OCI-LY1 (cell line): ENCODE measurements around the gene P3H4.
"Not testable (repeated sequence)": the region's sequence is repeated elsewhere in the genome, so short reads cannot be mapped to it uniquely, and the experiment has no call there.

Source experiments
- H2AFZ ChIP-seq: fragments of 200-600 bp; sonication (generic), shearing (Covaris generic); 2 replicates; pipeline ENCODE4 v1.6.0; 2014; ENCODE audit warnings: antibody characterized with exemption, mild to moderate bottlenecking, low read length
- H3F3A ChIP-seq: fragments of 200-600 bp; sonication (generic), shearing (Covaris generic); 2 replicates; pipeline ENCODE4 v1.6.0; 2014; ENCODE audit warnings: mild to moderate bottlenecking, antibody characterized with exemption, low read length, moderate library complexity; ENCODE audit not compliant: insufficient read depth
- H3K27ac ChIP-seq: fragments of 200-600 bp; sonication (generic); 2 replicates; pipeline ENCODE4 v1.5.1; 2014; ENCODE audit warnings: low read length, mixed run types, mild to moderate bottlenecking, low read depth; ENCODE audit not compliant: poor library complexity, severe bottlenecking
- H3K27me3 ChIP-seq: fragments of 200-600 bp; sonication (generic); 2 replicates; pipeline ENCODE4 v1.6.0; 2014; ENCODE audit warnings: antibody characterized with exemption, mild to moderate bottlenecking, low read length, moderate library complexity; ENCODE audit not compliant: insufficient read depth
- H3K36me3 ChIP-seq: fragments of 200-600 bp; sonication (generic); 2 replicates; pipeline ENCODE4 v1.6.1; 2014; ENCODE audit warnings: mild to moderate bottlenecking, antibody characterized with exemption, low read length, moderate library complexity, mixed read lengths; ENCODE audit not compliant: insufficient read depth
- H3K4me1 ChIP-seq: fragments of 200-600 bp; sonication (generic); 2 replicates; pipeline ENCODE4 v1.5.1; 2014; ENCODE audit warnings: mild to moderate bottlenecking, low read length, moderate library complexity; ENCODE audit not compliant: insufficient read depth, severe bottlenecking
- H3K4me2 ChIP-seq: fragments of 200-600 bp; sonication (generic), shearing (Covaris generic); 2 replicates; pipeline ENCODE4 v1.6.1; 2014; ENCODE audit warnings: low read length
- H3K4me3 ChIP-seq: fragments of 200-600 bp; sonication (generic); 2 replicates; pipeline ENCODE4 v1.5.1; 2014; ENCODE audit warnings: low read length, low read depth, mild to moderate bottlenecking, mixed read lengths; ENCODE audit not compliant: poor library complexity, severe bottlenecking
- H3K79me2 ChIP-seq: fragments of 200-600 bp; shearing (Covaris generic); 2 replicates; pipeline ENCODE4 v1.6.1; 2016; ENCODE audit warnings: mixed run types, low read length, mixed read lengths; ENCODE audit not compliant: insufficient read depth
- H3K9ac ChIP-seq: fragments of 200-600 bp; sonication (generic), shearing (Covaris generic); 2 replicates; pipeline ENCODE4 v1.6.1; 2014; ENCODE audit warnings: mild to moderate bottlenecking, low read length, mixed read lengths
- H3K9me2 ChIP-seq: fragments of 200-600 bp; sonication (generic), shearing (Covaris generic); 2 replicates; pipeline ENCODE4 v1.6.1; 2014; ENCODE audit warnings: low read depth, mild to moderate bottlenecking, low read length, mixed read lengths
- H3K9me3 ChIP-seq: fragments of 200-600 bp; shearing (Covaris generic); 2 replicates; pipeline ENCODE4 v1.6.1; 2014; ENCODE audit warnings: low read length, mixed read lengths
- H4K20me1 ChIP-seq: fragments of 200-600 bp; sonication (generic), shearing (Covaris generic); 2 replicates; pipeline ENCODE4 v1.6.0; 2016; ENCODE audit warnings: mild to moderate bottlenecking, low read length; ENCODE audit not compliant: insufficient read depth
- EZH2 ChIP-seq: fragments of 200-600 bp; sonication (generic), shearing (Covaris generic); IDR thresholded peaks from 2 replicates; pipeline ENCODE4 v1.8.0; 2017; ENCODE audit warnings: borderline replicate concordance, mixed run types, mild to moderate bottlenecking, antibody characterized with exemption, low read length, moderate library complexity, mixed read lengths
- TF ChIP-seq, protein P1 (sequence below): fragments of 200-600 bp; sonication (generic), shearing (Covaris generic); IDR thresholded peaks from 2 replicates; pipeline ENCODE4 v1.5.1; 2017; ENCODE audit warnings: mild to moderate bottlenecking, antibody characterized with exemption, low read length, moderate library complexity, mixed read lengths

P3H4 gene

DNA sequence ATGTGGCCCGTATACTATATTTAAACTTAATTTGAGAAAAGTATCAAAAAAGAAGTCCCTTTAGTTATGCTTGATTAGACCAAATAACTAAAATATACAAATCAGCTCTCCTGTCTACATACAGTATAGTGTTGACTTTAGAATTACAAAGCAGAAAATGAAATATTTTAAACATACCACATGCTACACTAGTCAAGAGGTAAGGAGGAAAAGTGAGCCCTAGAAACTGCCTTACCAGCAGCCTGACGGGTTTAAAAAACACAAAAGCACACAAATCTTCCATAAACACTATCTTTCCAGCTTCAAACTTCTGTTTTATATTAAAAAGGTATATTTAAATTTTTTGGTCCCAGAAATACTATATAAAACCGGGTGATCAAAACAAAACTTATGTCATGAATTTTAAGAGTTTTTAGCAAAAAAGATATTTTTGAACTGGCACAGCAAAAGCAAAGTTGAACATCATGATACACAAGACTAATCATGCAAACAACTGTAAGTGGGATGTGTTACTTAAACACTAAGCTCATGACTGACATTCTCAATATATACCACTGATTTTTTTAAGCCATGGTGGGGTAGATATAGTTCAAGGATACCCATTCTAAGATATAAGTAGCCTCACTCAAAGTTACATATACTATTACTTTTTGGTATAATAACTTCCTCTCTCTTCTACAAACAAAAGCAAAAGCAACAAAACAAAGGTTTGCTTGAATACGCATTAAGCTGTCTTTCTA is 37.7 kb upstream of the P3H4 start:
- H3K79me2 ChIP-seq = peaks cover 16% of the 10 kb centered on the region
- H3K27me3 ChIP-seq = no peaks in the 10 kb centered on the region
- peak overlapping the region; percentile 21; the same call in 1 of the 2 replicates for H3K4me2 ChIP-seq
- H3K9ac ChIP-seq = peak overlapping the region; percentile 11; the same call in 1 of the 2 replicates
- no peaks in the 10 kb centered on the region for H3F3A ChIP-seq
- no peak for TF ChIP-seq EZH2
- TF ChIP-seq, protein P1, sequence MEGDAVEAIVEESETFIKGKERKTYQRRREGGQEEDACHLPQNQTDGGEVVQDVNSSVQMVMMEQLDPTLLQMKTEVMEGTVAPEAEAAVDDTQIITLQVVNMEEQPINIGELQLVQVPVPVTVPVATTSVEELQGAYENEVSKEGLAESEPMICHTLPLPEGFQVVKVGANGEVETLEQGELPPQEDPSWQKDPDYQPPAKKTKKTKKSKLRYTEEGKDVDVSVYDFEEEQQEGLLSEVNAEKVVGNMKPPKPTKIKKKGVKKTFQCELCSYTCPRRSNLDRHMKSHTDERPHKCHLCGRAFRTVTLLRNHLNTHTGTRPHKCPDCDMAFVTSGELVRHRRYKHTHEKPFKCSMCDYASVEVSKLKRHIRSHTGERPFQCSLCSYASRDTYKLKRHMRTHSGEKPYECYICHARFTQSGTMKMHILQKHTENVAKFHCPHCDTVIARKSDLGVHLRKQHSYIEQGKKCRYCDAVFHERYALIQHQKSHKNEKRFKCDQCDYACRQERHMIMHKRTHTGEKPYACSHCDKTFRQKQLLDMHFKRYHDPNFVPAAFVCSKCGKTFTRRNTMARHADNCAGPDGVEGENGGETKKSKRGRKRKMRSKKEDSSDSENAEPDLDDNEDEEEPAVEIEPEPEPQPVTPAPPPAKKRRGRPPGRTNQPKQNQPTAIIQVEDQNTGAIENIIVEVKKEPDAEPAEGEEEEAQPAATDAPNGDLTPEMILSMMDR = no peak
- no peak overlapping the region for H3K27ac ChIP-seq
- peaks cover 28% of the 10 kb centered on the region for H3K4me1 ChIP-seq
- H3K36me3 ChIP-seq = peaks cover 42% of the 10 kb centered on the region
- H2AFZ ChIP-seq = no peak overlapping the region
- H4K20me1 ChIP-seq = peaks cover 4% of the 10 kb centered on the region; the same call in 1 of the 2 replicates
- H3K9me2 ChIP-seq = no peaks in the 10 kb centered on the region
- no peaks in the 10 kb centered on the region for H3K9me3 ChIP-seq
- no peak overlapping the region for H3K4me3 ChIP-seq

DNA sequence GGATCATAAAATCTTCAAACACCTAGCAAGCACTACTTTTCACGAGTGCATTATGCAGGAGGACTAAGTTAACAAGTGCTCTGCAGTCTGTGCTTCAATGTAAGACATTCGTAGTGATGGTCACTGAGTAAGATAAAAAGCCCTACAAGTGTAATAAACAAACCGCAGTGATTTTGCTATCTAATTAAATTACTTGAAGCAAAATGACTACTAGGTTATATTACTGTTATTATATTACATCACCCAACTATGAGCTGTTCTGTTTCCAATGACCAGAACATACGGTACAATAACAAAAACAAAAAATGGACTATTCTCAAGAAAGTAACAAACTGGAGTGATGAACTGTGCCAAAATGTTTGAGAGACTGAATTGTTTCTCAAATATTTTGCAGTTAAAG is 37.0 kb upstream of the P3H4 start:
- no peaks in the 10 kb centered on the region for H3K27me3 ChIP-seq
- peaks cover 4% of the 10 kb centered on the region; the same call in 1 of the 2 replicates for H4K20me1 ChIP-seq
- H3K4me2 ChIP-seq = no peak overlapping the region
- no peak overlapping the region for H3K9ac ChIP-seq
- peaks cover 36% of the 10 kb centered on the region for H3K36me3 ChIP-seq
- no peaks in the 10 kb centered on the region for H3F3A ChIP-seq
- no peaks in the 10 kb centered on the region for H3K9me3 ChIP-seq
- peaks cover 28% of the 10 kb centered on the region for H3K4me1 ChIP-seq
- H2AFZ ChIP-seq = no peak overlapping the region
- H3K27ac ChIP-seq = no peak overlapping the region
- no peaks in the 10 kb centered on the region for H3K9me2 ChIP-seq
- no peak overlapping the region for H3K4me3 ChIP-seq
- peaks cover 16% of the 10 kb centered on the region for H3K79me2 ChIP-seq
- TF ChIP-seq EZH2 = no peak
- TF ChIP-seq, protein P1 = no peak

DNA sequence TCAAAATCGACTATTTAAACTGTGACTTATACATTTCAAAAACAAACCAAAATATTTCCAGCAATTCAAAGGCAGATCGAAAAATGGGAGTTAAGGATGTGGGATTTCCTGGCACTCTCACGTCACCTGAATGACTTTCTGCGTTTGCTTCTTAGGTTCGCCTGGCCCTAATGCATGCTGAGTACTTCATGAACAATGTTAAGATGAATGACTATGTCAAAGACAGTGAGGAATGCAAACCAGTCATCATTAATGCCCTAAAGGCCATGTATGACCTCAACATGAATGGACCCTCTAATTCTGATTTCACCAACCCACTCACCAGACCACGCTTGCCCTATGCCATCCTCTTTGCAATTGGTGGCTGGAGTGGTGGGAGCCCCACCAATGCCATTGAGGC is 33.2 kb upstream of the P3H4 start:
- TF ChIP-seq EZH2 = no peak
- TF ChIP-seq, protein P1 = no peak
- no peak overlapping the region for H2AFZ ChIP-seq

DNA sequence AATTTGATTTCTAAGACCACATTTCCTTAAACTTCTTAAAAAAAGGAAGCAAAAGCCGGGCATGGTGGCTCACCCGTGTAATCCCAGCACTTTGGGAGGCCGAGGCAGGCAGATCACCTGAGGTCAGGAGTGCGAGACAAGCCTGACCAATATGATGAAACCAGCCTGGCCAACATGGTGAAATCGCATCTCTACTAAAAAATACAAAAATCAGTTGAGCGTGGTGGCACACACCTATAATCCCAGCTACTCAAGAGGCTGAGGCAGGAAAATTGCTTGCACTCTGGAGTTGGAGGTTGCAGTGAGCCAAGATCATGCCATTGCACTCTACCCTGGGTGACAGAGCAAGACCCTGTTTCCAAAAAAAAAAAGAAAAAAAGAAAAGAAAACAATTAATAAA is 29.0 kb upstream of the P3H4 start:
- not testable (repeated sequence) for H3K36me3 ChIP-seq, H2AFZ ChIP-seq, H3K4me3 ChIP-seq, H3K27ac ChIP-seq, H3K27me3 ChIP-seq, H3K9ac ChIP-seq, H3K9me3 ChIP-seq, H3K79me2 ChIP-seq, H3K4me1 ChIP-seq, H3F3A ChIP-seq, H3K9me2 ChIP-seq, H4K20me1 ChIP-seq, H3K4me2 ChIP-seq

More for the DNA sequence above, 33.2 kb upstream of the P3H4 start:
- H3F3A ChIP-seq = no peaks in the 10 kb centered on the region
- no peak overlapping the region for H3K9ac ChIP-seq
- H3K27me3 ChIP-seq = no peaks in the 10 kb centered on the region
- H3K4me1 ChIP-seq = peaks cover 9% of the 10 kb centered on the region
- H3K4me2 ChIP-seq = no peak overlapping the region
- H3K36me3 ChIP-seq = peaks cover 11% of the 10 kb centered on the region; the same call in 1 of the 2 replicates
- H4K20me1 ChIP-seq = peaks cover 4% of the 10 kb centered on the region; the same call in 1 of the 2 replicates
- no peak overlapping the region for H3K4me3 ChIP-seq
- H3K9me2 ChIP-seq = no peaks in the 10 kb centered on the region
- H3K79me2 ChIP-seq = peaks cover under 1% of the 10 kb centered on the region; the same call in 1 of the 2 replicates
- H3K9me3 ChIP-seq = no peaks in the 10 kb centered on the region
- H3K27ac ChIP-seq = no peak overlapping the region

DNA sequence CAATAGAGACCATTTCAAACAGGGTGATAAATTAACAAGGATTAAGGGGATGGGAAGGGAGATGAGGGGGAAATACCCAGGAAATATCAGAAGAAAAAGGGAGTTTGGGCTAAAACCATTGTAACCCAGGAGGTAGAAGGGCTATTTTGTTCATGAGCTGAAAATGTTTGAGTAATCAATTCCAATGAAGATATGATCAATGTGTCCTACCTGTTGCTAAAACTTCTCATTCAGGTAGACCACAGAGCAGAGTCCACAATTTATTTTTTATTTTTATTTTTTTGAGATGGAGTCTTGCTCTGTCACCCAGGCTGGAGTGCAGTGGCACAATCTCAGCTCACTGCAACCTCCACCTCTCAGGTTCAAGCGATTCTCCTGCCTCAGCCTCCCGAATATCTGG is 27.7 kb upstream of the P3H4 start:
- not testable (repeated sequence) for H2AFZ ChIP-seq, H3K9me3 ChIP-seq, H3K9me2 ChIP-seq, H3K27ac ChIP-seq, H3K4me3 ChIP-seq, H3K36me3 ChIP-seq, H3K79me2 ChIP-seq, H3K4me2 ChIP-seq, H3K9ac ChIP-seq, H4K20me1 ChIP-seq, H3F3A ChIP-seq, H3K27me3 ChIP-seq
- H3K4me1 ChIP-seq = peaks cover 16% of the 10 kb centered on the region
